Neural cell (in vitro differentiated cells): ENCODE results near the gene IRF9. TPM values are rescaled to one million over a fixed set of nuclear protein-coding genes. Genes with fewer than 3 reads are reported as not detected.

Experiments used
- H2AFZ ChIP-seq: fragments of 200-600, 300-800 bp; sonication (generic), shearing (Covaris generic); 2 replicates; pipeline ENCODE4 v1.6.0; 2014; ENCODE audit warnings: low read depth, mild to moderate bottlenecking, antibody characterized with exemption, low read length, moderate library complexity
- H3F3A ChIP-seq: fragments of 200-600 bp; shearing (Covaris generic); 2 replicates; pipeline ENCODE4 v1.6.1; 2016; ENCODE audit warnings: mild to moderate bottlenecking, moderate library complexity, mixed read lengths, antibody characterized with exemption, low read length; ENCODE audit not compliant: insufficient read depth, poor library complexity, severe bottlenecking
- H3K27ac ChIP-seq: fragments of 200-600, 300-800 bp; sonication (generic), shearing (Covaris generic); 2 replicates; pipeline ENCODE4 v1.5.1; 2014; ENCODE audit warnings: mild to moderate bottlenecking, low read length, moderate library complexity
- H3K27me3 ChIP-seq: fragments of 300-800, 200-600 bp; sonication (generic), shearing (Covaris generic); 2 replicates; pipeline ENCODE4 v1.6.0; 2014; ENCODE audit warnings: mild to moderate bottlenecking, low read depth, low read length, moderate library complexity; ENCODE audit not compliant: insufficient read depth
- H3K36me3 ChIP-seq: fragments of 300-800, 200-600 bp; sonication (generic), shearing (Covaris generic); 2 replicates; pipeline ENCODE4 v1.5.1; 2014; ENCODE audit warnings: mild to moderate bottlenecking, antibody characterized with exemption, low read length, moderate library complexity; ENCODE audit not compliant: insufficient read depth
- H3K4me2 ChIP-seq: fragments of 300-800, 200-600 bp; sonication (generic), shearing (Covaris generic); 2 replicates; pipeline ENCODE4 v1.6.0; 2014; ENCODE audit warnings: mild to moderate bottlenecking, low read length
- H3K4me3 ChIP-seq: fragments of 300-800, 200-600 bp; sonication (generic), shearing (Covaris generic); 2 replicates; pipeline ENCODE4 v1.5.1; 2014; ENCODE audit warnings: mild to moderate bottlenecking, low read length, moderate library complexity
- H3K79me2 ChIP-seq: fragments of 200-600 bp; shearing (Covaris generic); replicated peaks from 2 replicates; pipeline ENCODE4 v1.6.0; 2014; ENCODE audit warnings: mild to moderate bottlenecking, low read length, moderate library complexity; ENCODE audit not compliant: insufficient read depth
- H3K9ac ChIP-seq: fragments of 300-800, 200-600 bp; sonication (generic), shearing (Covaris generic); 2 replicates; pipeline ENCODE4 v1.6.1; 2016; ENCODE audit warnings: mild to moderate bottlenecking, low read length, mixed read lengths
- H3K9me2 ChIP-seq: fragments of 200-600 bp; shearing (Covaris generic); 2 replicates; pipeline ENCODE4 v1.6.1; 2016; ENCODE audit warnings: mild to moderate bottlenecking, low read length, mixed read lengths; ENCODE audit not compliant: insufficient read depth
- H3K9me3 ChIP-seq: fragments of 200-600, 300-800 bp; sonication (generic), shearing (Covaris generic); 2 replicates; pipeline ENCODE4 v1.6.1; 2016; ENCODE audit warnings: mild to moderate bottlenecking, mixed run types, low read length, moderate library complexity, mixed read lengths
- H4K20me1 ChIP-seq: fragments of 200-600 bp; shearing (Covaris generic); 2 replicates; pipeline ENCODE4 v1.6.1; 2016; ENCODE audit warnings: mild to moderate bottlenecking, mixed run types; ENCODE audit not compliant: insufficient read depth
- EP300 ChIP-seq: fragments of 450-650 bp; conservative IDR thresholded peaks from 2 replicates; pipeline ENCODE4 v1.6.1; 2014; ENCODE audit warnings: antibody characterized with exemption, mild to moderate bottlenecking, moderate library complexity; ENCODE audit not compliant: poor library complexity, severe bottlenecking
- EZH2 ChIP-seq: fragments of 200-600, 300-800 bp; shearing (Covaris generic), sonication (generic); IDR thresholded peaks from 2 replicates; pipeline ENCODE4 v1.6.1; 2014; ENCODE audit warnings: antibody characterized with exemption, low read length, borderline replicate concordance, mild to moderate bottlenecking; ENCODE audit not compliant: insufficient read depth, poor library complexity, severe bottlenecking
- MXI1 ChIP-seq: fragments of 450-650 bp; conservative IDR thresholded peaks from 2 replicates; pipeline ENCODE4 v1.6.1; 2014; ENCODE audit warnings: antibody characterized with exemption, mild to moderate bottlenecking; ENCODE audit not compliant: poor library complexity, severe bottlenecking
- POLR2AphosphoS5 ChIP-seq: IDR thresholded peaks from 2 replicates; pipeline ENCODE4 v1.6.1; 2012
- RAD21 ChIP-seq: fragments of 450-650 bp; conservative IDR thresholded peaks from 2 replicates; pipeline ENCODE4 v1.6.1; 2014; ENCODE audit warnings: antibody characterized with exemption, mild to moderate bottlenecking, moderate library complexity
- SMC3 ChIP-seq: fragments of 450-650 bp; conservative IDR thresholded peaks from 2 replicates; pipeline ENCODE4 v1.6.1; 2014; ENCODE audit warnings: antibody characterized with exemption, mild to moderate bottlenecking, moderate library complexity; ENCODE audit not compliant: poor library complexity
- TAF1 ChIP-seq: IDR thresholded peaks from 2 replicates; pipeline ENCODE4 v1.6.1; 2012; ENCODE audit warnings: low read depth
- polyA plus RNA-seq: library from polyadenylated mRNA; depleted of rRNA; stranded (reverse); fragments of >200 nt; gene quantifications from 2 replicates; pipeline ENCODE4 v1.2.3, GENCODE V29; 2014
- TF ChIP-seq, protein P1 (sequence below): IDR thresholded peaks from 2 replicates; pipeline ENCODE4 v1.6.1; 2012; ENCODE audit warnings: borderline replicate concordance
- TF ChIP-seq, protein P2 (sequence below): fragments of 450-650 bp; IDR thresholded peaks from 2 replicates; pipeline ENCODE4 v1.5.1; 2014; ENCODE audit warnings: antibody characterized with exemption, mild to moderate bottlenecking, moderate library complexity; ENCODE audit not compliant: poor library complexity, severe bottlenecking

Gene IRF9
- polyA plus RNA-seq, 1 donor from 2014 or later = 19.6 TPM

DNA sequence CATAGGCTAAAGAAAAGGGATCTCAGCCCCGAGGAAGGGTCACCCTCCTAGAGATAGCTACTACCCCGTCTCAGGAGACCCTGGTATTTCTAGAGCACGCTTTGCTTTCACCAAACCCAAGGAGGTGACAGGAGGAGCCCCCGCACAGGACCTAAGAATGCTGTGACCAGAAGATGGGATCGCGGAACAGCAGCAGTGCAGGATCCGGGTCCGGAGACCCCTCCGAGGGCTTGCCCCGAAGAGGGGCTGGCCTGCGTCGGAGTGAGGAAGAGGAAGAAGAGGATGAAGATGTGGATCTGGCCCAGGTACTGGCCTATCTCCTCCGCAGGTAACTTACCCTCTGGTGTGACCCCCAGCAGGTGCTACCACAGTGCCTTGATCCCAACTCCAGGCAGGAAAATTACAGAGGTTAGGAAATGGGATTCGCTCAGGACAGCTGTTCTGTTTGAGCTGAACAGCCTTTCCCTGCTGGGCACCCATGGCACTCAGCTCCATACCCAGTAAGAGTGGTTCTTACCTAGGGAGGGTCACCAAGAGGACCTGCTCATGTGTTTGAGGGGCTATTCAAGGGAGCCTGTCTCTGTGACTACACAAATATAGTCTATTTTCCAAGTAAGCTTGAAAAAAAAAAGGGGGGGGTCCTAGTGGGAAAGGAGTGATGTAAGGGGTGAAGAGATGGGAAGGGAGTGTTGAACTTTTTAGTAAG lies 45.5 kb upstream of the IRF9 start:
- TF ChIP-seq RAD21 = peak; percentile 18
- no peak for TF ChIP-seq POLR2AphosphoS5
- Histone ChIP-seq H3K36me3 (no peaks in the 10 kb centered on the region), H3K79me2 (peaks cover 10% of the 10 kb centered on the region), H3K27me3 (no peaks in the 10 kb centered on the region), H3K9me3 (no peaks in the 10 kb centered on the region), H2AFZ (peak overlapping the region; percentile 94), H3K27ac (peak overlapping the region; percentile 100), H3K4me2 (peak overlapping the region; percentile 63), H4K20me1 (no peaks in the 10 kb centered on the region), H3F3A (no peaks in the 10 kb centered on the region), H3K9me2 (no peaks in the 10 kb centered on the region), H3K9ac (peak overlapping the region; percentile 98), H3K4me3 (peak overlapping the region; percentile 89)

DNA sequence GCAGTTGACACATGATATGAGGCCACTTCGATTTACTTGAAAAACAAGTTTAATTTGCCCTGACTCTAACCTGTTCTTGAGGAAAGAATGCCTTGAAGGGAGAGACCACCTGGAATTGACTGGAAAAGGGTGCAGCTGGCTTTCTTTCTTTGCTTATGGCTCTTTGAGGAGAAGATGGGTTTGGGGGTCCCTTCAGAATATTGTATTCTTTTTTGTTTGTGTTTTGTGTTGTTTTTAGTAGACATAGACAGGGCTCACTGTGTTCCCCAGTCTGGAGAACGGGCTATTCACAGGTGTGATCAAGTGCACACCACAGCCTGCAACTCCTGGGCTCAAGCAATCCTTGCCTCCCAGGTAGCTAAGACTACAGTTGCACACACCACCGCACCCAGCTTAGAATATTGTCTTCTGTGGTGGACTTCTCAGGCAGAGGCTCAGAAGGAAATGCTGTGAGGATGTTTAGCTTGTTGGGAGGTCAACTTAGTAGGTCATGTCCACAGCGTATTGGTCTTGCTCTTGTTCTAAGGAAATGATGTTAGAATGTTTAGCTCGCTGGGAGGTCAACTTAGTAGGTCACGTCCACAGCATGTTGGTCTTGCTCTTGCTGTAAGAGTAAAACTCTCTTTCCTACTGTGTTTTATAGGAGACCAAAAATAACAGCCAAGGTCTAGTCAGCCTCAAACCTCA lies 44.8 kb upstream of the IRF9 start:
- H4K20me1 ChIP-seq = no peaks in the 10 kb centered on the region
- peaks cover 10% of the 10 kb centered on the region for H3K79me2 ChIP-seq
- no peaks in the 10 kb centered on the region for H3K36me3 ChIP-seq
- no peaks in the 10 kb centered on the region for H3K9me2 ChIP-seq
- peak overlapping the region; percentile 89 for H3K4me3 ChIP-seq
- no peaks in the 10 kb centered on the region for H3K27me3 ChIP-seq
- H3K9ac ChIP-seq = peak overlapping the region; percentile 98
- no peaks in the 10 kb centered on the region for H3K9me3 ChIP-seq
- peak overlapping the region; percentile 63 for H3K4me2 ChIP-seq
- H3F3A ChIP-seq = no peaks in the 10 kb centered on the region
- no peak overlapping the region for H3K27ac ChIP-seq
- TF ChIP-seq POLR2AphosphoS5 = no peak
- TF ChIP-seq, protein P1, sequence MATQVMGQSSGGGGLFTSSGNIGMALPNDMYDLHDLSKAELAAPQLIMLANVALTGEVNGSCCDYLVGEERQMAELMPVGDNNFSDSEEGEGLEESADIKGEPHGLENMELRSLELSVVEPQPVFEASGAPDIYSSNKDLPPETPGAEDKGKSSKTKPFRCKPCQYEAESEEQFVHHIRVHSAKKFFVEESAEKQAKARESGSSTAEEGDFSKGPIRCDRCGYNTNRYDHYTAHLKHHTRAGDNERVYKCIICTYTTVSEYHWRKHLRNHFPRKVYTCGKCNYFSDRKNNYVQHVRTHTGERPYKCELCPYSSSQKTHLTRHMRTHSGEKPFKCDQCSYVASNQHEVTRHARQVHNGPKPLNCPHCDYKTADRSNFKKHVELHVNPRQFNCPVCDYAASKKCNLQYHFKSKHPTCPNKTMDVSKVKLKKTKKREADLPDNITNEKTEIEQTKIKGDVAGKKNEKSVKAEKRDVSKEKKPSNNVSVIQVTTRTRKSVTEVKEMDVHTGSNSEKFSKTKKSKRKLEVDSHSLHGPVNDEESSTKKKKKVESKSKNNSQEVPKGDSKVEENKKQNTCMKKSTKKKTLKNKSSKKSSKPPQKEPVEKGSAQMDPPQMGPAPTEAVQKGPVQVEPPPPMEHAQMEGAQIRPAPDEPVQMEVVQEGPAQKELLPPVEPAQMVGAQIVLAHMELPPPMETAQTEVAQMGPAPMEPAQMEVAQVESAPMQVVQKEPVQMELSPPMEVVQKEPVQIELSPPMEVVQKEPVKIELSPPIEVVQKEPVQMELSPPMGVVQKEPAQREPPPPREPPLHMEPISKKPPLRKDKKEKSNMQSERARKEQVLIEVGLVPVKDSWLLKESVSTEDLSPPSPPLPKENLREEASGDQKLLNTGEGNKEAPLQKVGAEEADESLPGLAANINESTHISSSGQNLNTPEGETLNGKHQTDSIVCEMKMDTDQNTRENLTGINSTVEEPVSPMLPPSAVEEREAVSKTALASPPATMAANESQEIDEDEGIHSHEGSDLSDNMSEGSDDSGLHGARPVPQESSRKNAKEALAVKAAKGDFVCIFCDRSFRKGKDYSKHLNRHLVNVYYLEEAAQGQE = no peak
- TF ChIP-seq RAD21 = no peak
- no peak for TF ChIP-seq MXI1
- TF ChIP-seq EZH2 = no peak
- TF ChIP-seq, protein P2, sequence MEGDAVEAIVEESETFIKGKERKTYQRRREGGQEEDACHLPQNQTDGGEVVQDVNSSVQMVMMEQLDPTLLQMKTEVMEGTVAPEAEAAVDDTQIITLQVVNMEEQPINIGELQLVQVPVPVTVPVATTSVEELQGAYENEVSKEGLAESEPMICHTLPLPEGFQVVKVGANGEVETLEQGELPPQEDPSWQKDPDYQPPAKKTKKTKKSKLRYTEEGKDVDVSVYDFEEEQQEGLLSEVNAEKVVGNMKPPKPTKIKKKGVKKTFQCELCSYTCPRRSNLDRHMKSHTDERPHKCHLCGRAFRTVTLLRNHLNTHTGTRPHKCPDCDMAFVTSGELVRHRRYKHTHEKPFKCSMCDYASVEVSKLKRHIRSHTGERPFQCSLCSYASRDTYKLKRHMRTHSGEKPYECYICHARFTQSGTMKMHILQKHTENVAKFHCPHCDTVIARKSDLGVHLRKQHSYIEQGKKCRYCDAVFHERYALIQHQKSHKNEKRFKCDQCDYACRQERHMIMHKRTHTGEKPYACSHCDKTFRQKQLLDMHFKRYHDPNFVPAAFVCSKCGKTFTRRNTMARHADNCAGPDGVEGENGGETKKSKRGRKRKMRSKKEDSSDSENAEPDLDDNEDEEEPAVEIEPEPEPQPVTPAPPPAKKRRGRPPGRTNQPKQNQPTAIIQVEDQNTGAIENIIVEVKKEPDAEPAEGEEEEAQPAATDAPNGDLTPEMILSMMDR = no peak
- TF ChIP-seq SMC3 = no peak
- no peak for TF ChIP-seq EP300
- TF ChIP-seq TAF1 = no peak
- no peak overlapping the region for H2AFZ ChIP-seq
